Measurements from ENCODE around the gene PDXK. TPM values are rescaled to one million over a fixed set of nuclear protein-coding genes. Genes with fewer than 3 reads are reported as not detected.

Gene PDXK
- polyA plus RNA-seq, 1 donor (not counting 4 experiments of a cell fraction or from before 2014, with no cell fraction given): 144 TPM

GRCh38 chr21:43772425-43772821 is 53.5 kb downstream of the PDXK start:
- no peak for DNase-seq (ENCODE audit: low read depth, low spot score)
- Histone ChIP-seq H3K36me3 (ENCODE audit: control insufficient read depth in 2 of 2, extremely low read depth in 1 of 2, insufficient read depth in 2 of 2, low read length in 2 of 2) (peaks cover 17 to 24% of the 10 kb centered on the region in 2 experiments), H3K79me2 (ENCODE audit: control insufficient read depth, insufficient read depth, low read length) (peaks cover 13% of the 10 kb centered on the region), H2AFZ (ENCODE audit: control insufficient read depth, low read length) (no peak overlapping the region), H3K27ac (ENCODE audit: control insufficient read depth, insufficient read depth, low read length) (no peak overlapping the region), H3K4me3 (ENCODE audit: control insufficient read depth in 2 of 3, extremely low read depth in 1 of 3, insufficient read depth in 2 of 3, low read depth in 1 of 3, low read length in 3 of 3) (no peak overlapping the region), H4K20me1 (ENCODE audit: control insufficient read depth, extremely low read depth, insufficient read depth, low read length) (peaks cover 5% of the 10 kb centered on the region), H3K4me1 (ENCODE audit: control insufficient read depth, extremely low read depth, insufficient read depth, low read length) (peaks cover 20% of the 10 kb centered on the region), H3K4me2 (ENCODE audit: control insufficient read depth, extremely low read depth, insufficient read depth, low read depth, low read length) (no peak overlapping the region), H3K27me3 (ENCODE audit: control insufficient read depth, extremely low read depth, insufficient read depth, low read length) (no peaks in the 10 kb centered on the region), H3K9ac (ENCODE audit: control insufficient read depth, extremely low read depth, insufficient read depth, low read length) (no peak overlapping the region), H3K9me3 (ENCODE audit: control insufficient read depth, low read depth, low read length) (no peaks in the 10 kb centered on the region), H3K9me1 (ENCODE audit: control insufficient read depth, extremely low read depth, insufficient read depth, low read length) (no peaks in the 10 kb centered on the region)
- no peak for FAIRE-seq
- TF ChIP-seq EZH2 (IDR thresholded peaks at IDR 0.05; ENCODE audit: low read length) (no peak), CTCF (optimal IDR thresholded peaks at IDR 0.05 in 1 of 3, IDR thresholded peaks at IDR 0.05 in 1 of 3, conservative IDR thresholded peaks at IDR 0.05 in 1 of 3; ENCODE audit: extremely low read depth in 1 of 3, insufficient read depth in 2 of 3, low read length in 3 of 3) (no peak)
- dilution Hi-C loops (cut with MboI; ENCODE audit: extremely low pct_ligation_motif_present, low sequenced_read_pairs): no loop called here

- no peak for FAIRE-seq
These were observed 55.2 kb downstream of the PDXK start for GRCh38 chr21:43774163-43774562.

More at GRCh38 chr21:43774163-43774562, 55.2 kb downstream of the PDXK start:
- no peaks in the 10 kb centered on the region for H3K9me3 ChIP-seq (ENCODE audit: control insufficient read depth, low read depth, low read length)
- peaks cover 5% of the 10 kb centered on the region for H4K20me1 ChIP-seq (ENCODE audit: control insufficient read depth, extremely low read depth, insufficient read depth, low read length)
- no peak overlapping the region for H3K4me2 ChIP-seq (ENCODE audit: control insufficient read depth, extremely low read depth, insufficient read depth, low read depth, low read length)
- H3K79me2 ChIP-seq (ENCODE audit: control insufficient read depth, insufficient read depth, low read length): peaks cover 13% of the 10 kb centered on the region
- no peaks in the 10 kb centered on the region for H3K27me3 ChIP-seq (ENCODE audit: control insufficient read depth, extremely low read depth, insufficient read depth, low read length)
- no peak overlapping the region for H2AFZ ChIP-seq (ENCODE audit: control insufficient read depth, low read length)
- no peak overlapping the region for H3K27ac ChIP-seq (ENCODE audit: control insufficient read depth, insufficient read depth, low read length)
- dilution Hi-C loops (cut with MboI; ENCODE audit: extremely low pct_ligation_motif_present, low sequenced_read_pairs): no loop called here
- DNase-seq (ENCODE audit: low read depth, low spot score): no peak
- no peak for TF ChIP-seq CTCF (optimal IDR thresholded peaks at IDR 0.05 in 1 of 3, IDR thresholded peaks at IDR 0.05 in 1 of 3, conservative IDR thresholded peaks at IDR 0.05 in 1 of 3; ENCODE audit: extremely low read depth in 1 of 3, insufficient read depth in 2 of 3, low read length in 3 of 3)
- no peak for TF ChIP-seq EZH2 (IDR thresholded peaks at IDR 0.05; ENCODE audit: low read length)
- no peaks in the 10 kb centered on the region for H3K9me1 ChIP-seq (ENCODE audit: control insufficient read depth, extremely low read depth, insufficient read depth, low read length)
- peaks cover 17 to 24% of the 10 kb centered on the region in 2 experiments for H3K36me3 ChIP-seq (ENCODE audit: control insufficient read depth in 2 of 2, extremely low read depth in 1 of 2, insufficient read depth in 2 of 2, low read length in 2 of 2)
- H3K4me3 ChIP-seq (ENCODE audit: control insufficient read depth in 2 of 3, extremely low read depth in 1 of 3, insufficient read depth in 2 of 3, low read depth in 1 of 3, low read length in 3 of 3): no peak overlapping the region
- H3K4me1 ChIP-seq (ENCODE audit: control insufficient read depth, extremely low read depth, insufficient read depth, low read length): peaks cover 8% of the 10 kb centered on the region
- H3K9ac ChIP-seq (ENCODE audit: control insufficient read depth, extremely low read depth, insufficient read depth, low read length): no peak overlapping the region
